Activated T-cell treated with anti-CD3 and anti-CD28 coated beads, Interleukin-2, amount 50 U/mL, for 24 hours (primary cell): ENCODE data around the gene SLC35D1.

Source experiments
- DNase-seq: peaks from one replicate; pipeline ENCODE4 v3.0.0-alpha.2; 2020
- H3K27ac Mint-ChIP-seq: 2 replicates; pipeline ENCODE4 v1.8.0; 2020; ENCODE audit warnings: mild to moderate bottlenecking, mixed read lengths
- H3K27me3 Mint-ChIP-seq: 2 replicates; pipeline ENCODE4 v1.8.0; 2020; ENCODE audit warnings: mixed read lengths
- H3K36me3 Mint-ChIP-seq: 2 replicates; pipeline ENCODE4 v1.8.0; 2020; ENCODE audit warnings: low read depth, mixed read lengths
- H3K4me1 Mint-ChIP-seq: 2 replicates; pipeline ENCODE4 v1.8.0; 2020; ENCODE audit warnings: low read depth, mixed read lengths
- H3K4me3 Mint-ChIP-seq: 2 replicates; pipeline ENCODE4 v1.8.0; 2020; ENCODE audit warnings: mild to moderate bottlenecking, moderate library complexity, mixed read lengths
- H3K9me3 Mint-ChIP-seq: 2 replicates; pipeline ENCODE4 v1.8.0; 2020; ENCODE audit warnings: mixed read lengths

Gene SLC35D1

DNA sequence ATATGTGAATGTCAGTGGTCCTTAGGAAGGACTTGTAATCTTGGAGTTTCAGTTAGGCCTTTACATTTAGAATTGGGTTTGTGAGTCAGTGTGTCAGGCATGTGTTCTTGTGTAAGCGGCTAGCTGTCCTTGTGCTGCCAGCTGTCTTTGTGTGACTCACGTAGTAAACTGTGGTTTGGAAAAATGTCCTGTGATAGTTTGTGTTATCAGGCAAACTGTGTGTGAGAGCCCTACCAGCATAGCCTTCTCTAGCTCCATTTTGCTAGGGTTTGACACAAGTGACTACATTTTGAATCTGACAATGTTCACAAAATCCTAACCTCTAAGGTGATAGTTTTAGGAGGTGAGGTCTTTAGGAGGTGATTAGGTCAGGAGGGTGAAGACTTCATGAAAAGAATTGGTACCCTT lies 6.9 kb upstream of the SLC35D1 start:
- DNase-seq, result no peak
- peaks cover 2% of the 10 kb centered on the region for H3K27me3 Mint-ChIP-seq
- no peaks in the 10 kb centered on the region for H3K4me1 Mint-ChIP-seq
- H3K27ac Mint-ChIP-seq, result no peak overlapping the region
- no peak overlapping the region for H3K4me3 Mint-ChIP-seq
- no peaks in the 10 kb centered on the region for H3K36me3 Mint-ChIP-seq
- no peaks in the 10 kb centered on the region for H3K9me3 Mint-ChIP-seq

DNA sequence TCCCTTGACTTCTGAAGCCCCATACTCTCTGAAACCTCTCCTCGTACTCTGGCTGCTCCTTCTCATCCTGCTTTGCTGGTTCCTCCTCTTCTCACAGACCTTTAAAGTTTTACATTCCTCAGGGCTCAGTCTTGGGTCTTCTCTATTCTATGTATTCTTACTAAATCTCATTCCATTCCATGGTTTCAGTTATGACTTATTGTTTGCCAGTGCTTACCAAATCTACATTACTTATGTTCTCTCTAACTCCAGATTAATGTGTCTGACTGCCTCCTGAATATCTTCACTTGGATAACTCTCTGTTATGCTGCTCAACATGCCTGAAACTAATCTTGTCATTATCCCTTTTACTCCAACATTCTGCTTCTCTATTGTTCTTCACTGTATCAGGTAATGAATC lies 5.4 kb upstream of the SLC35D1 start:
- no peak for DNase-seq

DNA sequence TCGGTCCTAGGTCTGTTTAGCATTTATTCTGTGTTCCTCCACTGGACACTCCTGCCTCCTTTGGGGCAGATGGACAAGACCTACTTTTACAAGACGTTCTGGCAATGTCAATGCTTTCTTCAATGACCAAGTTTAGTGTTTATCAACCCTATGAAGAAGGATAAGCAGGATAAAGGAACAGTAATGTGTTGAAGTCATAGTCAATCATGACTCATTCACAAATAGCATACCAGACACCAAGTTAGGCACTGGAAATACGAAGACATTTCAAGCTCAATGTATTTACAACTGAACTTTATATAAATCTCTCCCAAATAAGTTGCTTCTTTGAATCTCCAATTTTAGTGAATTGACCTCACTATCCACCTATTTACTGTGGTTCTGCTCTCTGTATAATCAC lies 4.8 kb upstream of the SLC35D1 start:
- Mint-ChIP-seq H3K27ac (no peak overlapping the region), H3K36me3 (peaks cover under 1% of the 10 kb centered on the region), H3K27me3 (no peaks in the 10 kb centered on the region), H3K4me1 (peaks cover 7% of the 10 kb centered on the region), H3K9me3 (no peaks in the 10 kb centered on the region), H3K4me3 (no peak overlapping the region)
- no peak for DNase-seq

More for the DNA sequence above, 5.4 kb upstream of the SLC35D1 start:
- Mint-ChIP-seq H3K4me1 (peaks cover 5% of the 10 kb centered on the region), H3K9me3 (no peaks in the 10 kb centered on the region), H3K27me3 (no peaks in the 10 kb centered on the region), H3K27ac (no peak overlapping the region), H3K36me3 (no peaks in the 10 kb centered on the region), H3K4me3 (no peak overlapping the region)

DNA sequence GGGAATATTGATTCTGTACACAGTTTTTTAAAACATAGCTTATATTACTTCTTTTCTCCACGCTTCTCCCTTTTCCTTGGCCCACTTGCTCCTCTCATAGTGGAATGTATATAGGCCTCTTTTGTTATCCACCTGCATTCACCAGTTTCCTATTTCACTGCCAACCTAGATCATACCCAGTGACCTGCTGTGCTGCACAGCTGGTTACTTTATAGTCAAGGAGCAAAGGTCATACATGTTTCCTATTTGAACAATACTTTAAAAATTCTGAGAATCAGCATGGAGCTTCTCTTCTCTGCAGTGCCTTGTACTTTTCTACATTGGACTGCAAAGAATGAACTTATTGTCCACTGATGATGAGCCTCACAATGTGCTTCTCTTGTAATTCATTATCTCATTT lies 4.3 kb upstream of the SLC35D1 start:
- peaks cover 3% of the 10 kb centered on the region for H3K36me3 Mint-ChIP-seq
- no peak for DNase-seq
- no peak overlapping the region for H3K4me3 Mint-ChIP-seq
- no peaks in the 10 kb centered on the region for H3K27me3 Mint-ChIP-seq
- H3K4me1 Mint-ChIP-seq, result peaks cover 7% of the 10 kb centered on the region
- H3K9me3 Mint-ChIP-seq, result no peaks in the 10 kb centered on the region
- no peak overlapping the region for H3K27ac Mint-ChIP-seq

DNA sequence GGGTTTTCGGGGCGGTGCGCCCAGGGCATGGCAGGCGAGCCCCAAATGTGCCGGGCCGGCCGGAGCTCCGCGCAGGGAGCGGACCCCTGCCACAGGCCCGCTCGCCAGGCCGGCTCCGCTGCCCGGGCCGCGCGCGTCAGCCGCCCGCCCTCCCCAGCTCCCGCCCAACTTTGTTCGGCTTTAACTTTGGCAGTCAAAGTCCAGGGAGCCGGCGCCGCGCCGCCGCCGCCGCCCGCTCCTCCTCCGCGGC lies 488 bp downstream of the SLC35D1 start:
- Mint-ChIP-seq H3K9me3 (no peaks in the 10 kb centered on the region), H3K4me1 (peaks cover 26% of the 10 kb centered on the region), H3K27me3 (no peaks in the 10 kb centered on the region), H3K36me3 (peaks cover 46% of the 10 kb centered on the region), H3K27ac (peak overlapping the region; percentile 95), H3K4me3 (peak overlapping the region; percentile 80)
- no peak for DNase-seq

DNA sequence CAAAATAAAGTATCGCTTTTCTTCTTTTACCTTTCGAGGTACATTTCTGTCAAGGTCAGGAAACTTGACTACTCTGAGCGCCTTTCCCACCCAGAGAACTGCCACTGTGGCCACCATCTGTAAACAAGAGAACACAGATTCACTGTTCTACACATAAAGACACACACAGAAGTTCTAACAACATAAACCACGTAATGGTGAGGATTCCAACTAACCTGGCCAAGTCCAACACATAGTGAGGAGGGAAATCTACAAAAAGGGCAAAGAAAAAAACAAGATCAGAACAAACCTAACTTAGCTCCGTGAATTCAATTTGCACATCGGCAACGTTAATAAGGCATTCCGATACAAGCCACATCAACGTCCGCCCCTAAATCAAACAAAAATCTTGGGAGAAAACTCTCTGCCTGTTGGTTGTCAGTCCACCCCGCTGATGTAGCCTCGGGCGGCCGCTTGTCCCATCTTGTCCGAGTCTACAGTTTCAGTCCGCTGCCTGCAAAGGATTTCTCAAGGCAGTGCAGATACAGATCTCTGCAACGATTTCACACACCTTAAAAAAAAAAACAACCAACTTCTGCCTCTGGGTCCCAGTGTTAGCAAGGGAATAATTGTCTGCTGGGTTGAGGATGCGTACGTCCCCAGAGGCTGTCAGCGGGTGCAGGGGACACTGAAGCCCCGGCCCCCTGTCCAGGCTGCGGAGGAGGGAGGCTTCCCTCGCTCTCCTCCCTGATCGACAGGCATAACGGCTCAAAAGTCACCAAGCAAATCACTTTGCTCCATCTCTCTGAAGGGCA lies 1.0 kb downstream of the SLC35D1 start:
- DNase-seq, result no peak
- no peaks in the 10 kb centered on the region for H3K9me3 Mint-ChIP-seq

DNA sequence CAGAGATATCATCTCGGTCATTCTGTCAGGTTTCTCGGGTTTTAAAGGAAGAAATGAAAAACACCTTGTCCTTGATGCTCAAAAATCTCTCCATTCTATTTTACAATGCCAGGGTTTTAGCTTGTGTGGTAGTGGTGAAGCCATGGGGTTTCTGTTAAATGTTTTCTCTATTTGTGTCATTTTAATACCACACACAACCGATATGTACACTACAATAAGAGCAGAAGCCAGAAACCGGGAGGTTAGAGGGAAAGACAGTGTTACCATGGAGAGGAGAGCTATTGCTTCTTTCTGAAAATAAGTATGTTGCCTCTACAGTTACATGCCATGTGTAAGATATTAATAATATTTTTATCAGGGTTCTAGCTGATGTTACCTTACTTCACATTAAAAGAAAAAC lies 2.8 kb downstream of the SLC35D1 start:
- Mint-ChIP-seq H3K27ac (no peak overlapping the region), H3K36me3 (peaks cover 68% of the 10 kb centered on the region)

More for the DNA sequence above, 1.0 kb downstream of the SLC35D1 start:
- H3K4me1 Mint-ChIP-seq, result peaks cover 27% of the 10 kb centered on the region
- peaks cover 51% of the 10 kb centered on the region for H3K36me3 Mint-ChIP-seq
- H3K4me3 Mint-ChIP-seq, result peak overlapping the region; percentile 80
- H3K27me3 Mint-ChIP-seq, result no peaks in the 10 kb centered on the region
- H3K27ac Mint-ChIP-seq, result peak overlapping the region; percentile 79

DNA sequence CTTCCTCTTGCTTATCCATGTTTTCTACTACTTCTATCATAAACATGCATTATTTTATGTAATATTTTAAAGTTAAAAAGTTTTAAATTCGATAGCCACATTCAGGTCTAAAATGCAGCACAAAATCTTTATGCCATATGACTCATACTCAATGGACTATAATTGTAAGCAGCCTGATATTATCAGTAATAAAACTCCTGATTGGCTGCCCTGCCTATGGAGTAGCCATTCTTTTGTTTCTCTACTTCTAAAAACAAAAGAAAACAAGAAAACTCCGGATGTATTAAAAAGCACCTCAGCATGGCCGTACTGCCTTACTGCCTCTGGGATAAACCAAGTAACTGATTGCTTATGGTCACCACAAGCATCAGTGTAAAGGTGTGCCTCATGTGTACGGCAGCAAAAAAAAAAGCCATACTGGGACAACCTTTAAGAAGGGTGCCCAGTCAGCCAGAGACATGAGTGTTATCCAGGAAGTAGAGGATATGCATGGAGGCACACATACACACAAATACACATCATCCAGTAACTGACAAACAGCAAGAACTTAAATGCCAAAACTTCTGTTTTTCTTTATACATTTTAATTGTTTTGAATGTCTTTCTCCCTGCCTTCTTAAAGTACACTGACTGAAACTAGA lies 9.2 kb downstream of the SLC35D1 start:
- no peak for DNase-seq
- peaks cover 97% of the 10 kb centered on the region for H3K36me3 Mint-ChIP-seq
- H3K27ac Mint-ChIP-seq, result no peak overlapping the region
- H3K9me3 Mint-ChIP-seq, result no peaks in the 10 kb centered on the region
- H3K4me3 Mint-ChIP-seq, result no peak overlapping the region
- peaks cover 1% of the 10 kb centered on the region for H3K4me1 Mint-ChIP-seq
- no peaks in the 10 kb centered on the region for H3K27me3 Mint-ChIP-seq

More for the DNA sequence above, 2.8 kb downstream of the SLC35D1 start:
- Mint-ChIP-seq H3K9me3 (no peaks in the 10 kb centered on the region), H3K27me3 (no peaks in the 10 kb centered on the region), H3K4me1 (peaks cover 27% of the 10 kb centered on the region), H3K4me3 (peak overlapping the region; percentile 2)
- DNase-seq, result no peak

DNA sequence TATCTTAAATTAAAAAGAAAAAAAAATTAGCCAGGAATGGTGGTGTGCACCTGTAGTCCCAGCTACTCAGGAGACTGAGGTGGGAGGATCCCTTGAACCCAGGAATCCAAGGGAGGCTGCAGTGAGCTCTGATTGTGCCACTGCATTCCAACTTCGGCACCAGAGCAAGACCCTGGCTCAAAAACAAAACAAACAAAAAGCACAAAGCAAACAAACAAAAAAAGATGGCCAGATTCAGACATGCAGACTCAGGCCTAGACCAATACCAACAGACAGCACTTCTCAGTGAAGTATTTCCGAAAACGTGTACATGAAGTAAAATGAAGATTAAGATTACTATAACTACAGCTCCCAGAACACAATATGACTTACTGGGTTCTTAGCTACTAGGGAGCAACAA lies 10.6 kb downstream of the SLC35D1 start:
- H3K36me3 Mint-ChIP-seq, result peaks cover 97% of the 10 kb centered on the region
- no peaks in the 10 kb centered on the region for H3K27me3 Mint-ChIP-seq
- no peak overlapping the region for H3K4me3 Mint-ChIP-seq

DNA sequence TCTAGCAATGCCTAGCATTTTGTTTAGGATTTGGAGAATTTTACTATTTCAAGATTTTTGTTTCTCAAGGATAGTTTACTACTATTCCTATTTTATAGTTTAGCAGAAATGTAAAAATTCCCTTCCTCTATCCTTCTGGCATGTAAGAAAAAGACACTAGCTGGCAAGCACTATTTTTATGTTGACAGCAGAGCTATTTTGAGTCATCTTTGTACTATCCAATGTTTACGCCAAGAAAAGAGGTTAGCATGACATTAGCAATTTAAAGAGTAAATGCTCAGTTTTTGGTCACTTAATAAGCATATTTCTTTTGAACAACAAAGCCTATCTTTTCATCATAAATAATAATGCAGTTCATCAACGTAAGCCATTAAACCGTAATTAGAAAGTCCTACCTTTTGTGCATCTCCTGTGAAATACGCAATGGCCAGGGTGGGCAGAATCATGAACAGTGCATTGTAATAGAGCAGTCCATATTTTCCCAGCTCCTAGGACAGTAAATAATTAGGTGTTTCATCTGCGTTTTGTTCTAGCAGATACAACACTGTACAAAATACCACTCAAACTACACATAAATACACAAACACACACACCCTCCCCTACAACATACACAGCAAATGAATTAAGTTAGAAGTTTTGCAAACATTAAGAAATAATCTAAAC lies 12.0 kb downstream of the SLC35D1 start:
- Mint-ChIP-seq H3K27me3 (no peaks in the 10 kb centered on the region), H3K4me1 (peaks cover 10% of the 10 kb centered on the region), H3K27ac (no peak overlapping the region), H3K4me3 (no peak overlapping the region), H3K9me3 (no peaks in the 10 kb centered on the region), H3K36me3 (peaks cover 96% of the 10 kb centered on the region)
- DNase-seq, result no peak

More for the DNA sequence above, 10.6 kb downstream of the SLC35D1 start:
- H3K9me3 Mint-ChIP-seq, result no peaks in the 10 kb centered on the region
- no peak overlapping the region for H3K27ac Mint-ChIP-seq
- no peaks in the 10 kb centered on the region for H3K4me1 Mint-ChIP-seq
- DNase-seq, result no peak

DNA sequence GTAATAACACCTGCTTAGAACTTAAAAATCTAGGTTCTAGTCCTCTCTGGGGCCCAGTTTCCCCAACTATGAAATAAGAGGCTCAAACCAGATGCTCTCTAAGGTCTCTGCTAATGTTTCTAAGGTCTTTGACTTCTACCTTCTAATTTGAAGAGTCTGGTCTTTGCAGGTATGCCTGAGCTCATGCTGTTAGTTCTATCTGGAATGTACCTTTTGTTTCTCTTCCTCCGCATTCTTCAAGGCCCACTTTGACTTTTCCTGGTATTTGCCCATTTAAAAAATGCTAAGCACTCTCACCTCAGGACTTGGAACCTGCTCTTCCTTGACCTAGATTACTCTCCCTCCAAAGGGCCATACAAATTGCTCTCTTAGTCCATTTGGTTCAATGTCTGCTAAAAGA lies 13.5 kb downstream of the SLC35D1 start:
- peaks cover 96% of the 10 kb centered on the region for H3K36me3 Mint-ChIP-seq
- no peak overlapping the region for H3K4me3 Mint-ChIP-seq
- no peak for DNase-seq
- H3K4me1 Mint-ChIP-seq, result peaks cover 10% of the 10 kb centered on the region
- no peak overlapping the region for H3K27ac Mint-ChIP-seq
- no peaks in the 10 kb centered on the region for H3K27me3 Mint-ChIP-seq
- no peaks in the 10 kb centered on the region for H3K9me3 Mint-ChIP-seq

DNA sequence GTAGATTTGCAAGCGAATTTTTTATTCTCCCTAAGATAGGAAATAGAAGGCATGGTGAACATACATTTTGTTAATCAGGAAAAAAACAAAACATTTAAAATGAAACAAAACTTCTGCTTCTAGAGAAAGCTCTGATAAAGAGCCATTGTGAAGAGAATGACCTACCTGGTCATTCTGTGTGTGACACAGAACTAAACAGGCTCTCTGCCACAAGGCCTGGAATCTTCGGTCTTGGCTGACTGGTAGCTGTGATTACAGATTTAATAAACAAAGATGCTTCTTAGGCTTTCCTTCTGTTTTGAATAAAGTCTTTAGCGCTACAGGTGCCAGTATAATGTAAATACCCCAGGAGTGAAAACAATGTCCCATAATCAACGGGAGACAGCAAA lies 22.1 kb downstream of the SLC35D1 start:
- H3K27ac Mint-ChIP-seq, result no peak overlapping the region
- no peaks in the 10 kb centered on the region for H3K27me3 Mint-ChIP-seq
- no peaks in the 10 kb centered on the region for H3K4me1 Mint-ChIP-seq
- H3K9me3 Mint-ChIP-seq, result peaks cover 2% of the 10 kb centered on the region
- H3K4me3 Mint-ChIP-seq, result no peak overlapping the region
- no peak for DNase-seq
- H3K36me3 Mint-ChIP-seq, result peaks cover 66% of the 10 kb centered on the region

DNA sequence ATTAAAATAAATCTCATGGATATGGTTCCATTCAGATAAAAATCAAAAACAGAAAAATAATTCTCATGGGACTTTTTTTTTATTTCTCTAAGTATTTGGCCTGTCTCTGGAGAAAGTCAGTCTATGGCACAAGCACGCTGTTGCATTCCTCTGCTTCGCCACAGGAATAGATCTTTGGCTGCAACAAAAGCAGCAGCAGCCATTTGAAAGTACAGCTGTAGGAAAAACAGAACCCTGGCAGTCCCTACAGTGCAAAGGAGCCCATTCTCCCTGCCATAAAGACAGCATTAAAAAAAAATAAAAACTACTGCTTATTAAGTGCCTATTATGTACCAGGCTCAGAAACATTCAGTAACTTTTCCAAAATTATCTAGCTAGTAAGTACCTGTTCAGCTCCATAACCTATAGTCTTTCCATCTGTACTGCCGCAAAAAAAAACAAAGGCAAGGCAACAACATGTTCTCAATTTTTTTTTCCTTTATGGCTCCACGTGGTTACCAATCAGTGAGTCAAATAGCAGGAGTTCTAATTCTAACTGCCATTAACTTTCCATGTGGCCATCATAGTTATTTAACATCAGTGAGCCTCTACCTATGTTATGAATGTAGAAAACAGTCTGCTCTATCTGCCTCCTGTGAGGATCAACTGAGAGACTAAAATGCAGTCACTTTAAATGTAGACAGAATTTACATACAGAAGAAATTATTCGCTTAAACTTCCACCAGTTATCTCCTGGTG lies 22.7 kb downstream of the SLC35D1 start:
- H3K27ac Mint-ChIP-seq, result no peak overlapping the region
- H3K4me1 Mint-ChIP-seq, result no peaks in the 10 kb centered on the region
- H3K36me3 Mint-ChIP-seq, result peaks cover 64% of the 10 kb centered on the region
- no peak overlapping the region for H3K4me3 Mint-ChIP-seq
- DNase-seq, result no peak
- peaks cover 2% of the 10 kb centered on the region for H3K9me3 Mint-ChIP-seq
- no peaks in the 10 kb centered on the region for H3K27me3 Mint-ChIP-seq

DNA sequence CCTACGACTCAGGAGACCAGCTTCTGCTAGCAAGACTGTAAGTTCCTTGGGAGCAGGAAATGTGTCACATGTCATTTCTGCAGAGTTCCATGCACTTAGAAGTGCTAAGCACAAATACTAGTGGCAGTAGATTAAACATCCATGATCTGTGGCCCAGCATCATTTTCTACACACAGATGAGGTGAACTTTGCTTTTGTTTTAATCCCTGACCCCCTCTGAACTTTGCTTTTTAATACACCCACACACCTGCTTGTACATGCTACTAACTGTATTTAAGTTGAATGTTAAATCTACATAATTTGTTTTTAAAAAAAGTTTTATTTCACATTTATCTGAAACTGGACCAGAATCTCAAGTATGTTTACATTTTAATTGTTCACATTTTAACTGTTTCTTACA lies 24.5 kb downstream of the SLC35D1 start:
- Mint-ChIP-seq H3K27me3 (no peaks in the 10 kb centered on the region), H3K4me1 (no peaks in the 10 kb centered on the region), H3K36me3 (peaks cover 64% of the 10 kb centered on the region)

More for the DNA sequence above, 24.5 kb downstream of the SLC35D1 start:
- Mint-ChIP-seq H3K9me3 (no peaks in the 10 kb centered on the region), H3K4me3 (no peak overlapping the region), H3K27ac (no peak overlapping the region)
- no peak for DNase-seq
